Natural killer cell (primary cell): ENCODE results near the gene SHF. TPM values are rescaled to one million over a fixed set of nuclear protein-coding genes. Genes with fewer than 3 reads are reported as not detected.

Experiments used
- ATAC-seq, 3 donors: fragments of 150-1000 bp in 2 of 3; fragments of 200-7000 bp in 1 of 3; cut with Tn5 transposase; 1 replicate in 1 of 3; 2 replicates in 2 of 3; pipeline ENCODE4 v1.10.0; 2021; ENCODE audit warnings: mild to moderate bottlenecking in 2 of 3, moderate library complexity in 2 of 3
- DNase-seq, 2 donors: peaks; one replicate each; pipeline versions ENCODE4 v3.0.0 to v3.0.0-alpha.2; 2013 to 2021; ENCODE audit warnings: mixed read lengths in 1 of 2
- H3K27ac ChIP-seq: one replicate; pipeline ENCODE4 v1.5.1; 2013; ENCODE audit warnings: mild to moderate bottlenecking, low read length
- H3K27me3 ChIP-seq: one replicate; pipeline ENCODE4 v1.6.1; 2013; ENCODE audit warnings: low read length; ENCODE audit not compliant: control insufficient read depth, insufficient read depth
- H3K36me3 ChIP-seq: one replicate; pipeline ENCODE4 v1.6.1; 2013; ENCODE audit warnings: low read length; ENCODE audit not compliant: control insufficient read depth, insufficient read depth
- H3K4me1 ChIP-seq: one replicate; pipeline ENCODE4 v1.6.1; 2013; ENCODE audit warnings: low read length; ENCODE audit not compliant: control insufficient read depth, insufficient read depth
- H3K4me3 ChIP-seq: one replicate; pipeline ENCODE4 v1.5.1; 2013; ENCODE audit warnings: low read length
- H3K9me3 ChIP-seq: one replicate; pipeline ENCODE4 v1.6.1; 2013; ENCODE audit warnings: low read length; ENCODE audit not compliant: control insufficient read depth, insufficient read depth
- H3K27ac Mint-ChIP-seq, 2 donors: one replicate each; pipeline ENCODE4 v1.8.0; 2022; ENCODE audit warnings: mild to moderate bottlenecking in 2 of 2, mixed read lengths in 2 of 2, moderate library complexity in 1 of 2
- H3K27me3 Mint-ChIP-seq, 2 donors: one replicate each; pipeline ENCODE4 v1.8.0; 2022; ENCODE audit warnings: low read depth in 2 of 2, mixed read lengths in 2 of 2
- H3K36me3 Mint-ChIP-seq: one replicate; pipeline ENCODE4 v1.8.0; 2022; ENCODE audit warnings: mixed read lengths
- H3K4me1 Mint-ChIP-seq, 2 donors: one replicate each; pipeline ENCODE4 v1.8.0; 2022; ENCODE audit warnings: mixed read lengths in 2 of 2
- H3K4me3 Mint-ChIP-seq: one replicate; pipeline ENCODE4 v1.8.0; 2022; ENCODE audit warnings: mild to moderate bottlenecking, moderate library complexity, mixed read lengths
- H3K9me3 Mint-ChIP-seq, 2 donors: one replicate each; pipeline ENCODE4 v1.8.0; 2022; ENCODE audit warnings: mixed read lengths in 2 of 2
- CTCF ChIP-seq: fragments of 200-600 bp; IDR thresholded peaks from one replicate; pipeline ENCODE4 v1.8.0; 2022; ENCODE audit warnings: antibody characterized with exemption
- whole genome bisulfite sequencing: methylation state at CpG from one replicate; pipeline ENCODE4 v1.1.7; 2013; ENCODE audit warnings: missing lambda C conversion rate; ENCODE audit not compliant: insufficient coverage; 5-methylcytosine and 5-hydroxymethylcytosine counted together
- intact Hi-C: fragments of 100-400 bp; cut with micrococcal nuclease; formaldehyde crosslinking; loops from one replicate; pipeline ENCODE4 v1.14.2; 2022
- total RNA-seq, 4 donors: library from RNA; stranded (reverse); fragments of 120-200 nt in 1 of 4; gene quantifications; one replicate each; pipeline versions ENCODE4 v1.2.3 to v1.2.4, GENCODE V29; 2013 to 2022

SHF gene
- total RNA-seq, 3 donors from 2014 or later (not counting 1 experiment from before 2014, with no cell fraction given): 0.94 to 2.4 (median 1.7) TPM

DNA sequence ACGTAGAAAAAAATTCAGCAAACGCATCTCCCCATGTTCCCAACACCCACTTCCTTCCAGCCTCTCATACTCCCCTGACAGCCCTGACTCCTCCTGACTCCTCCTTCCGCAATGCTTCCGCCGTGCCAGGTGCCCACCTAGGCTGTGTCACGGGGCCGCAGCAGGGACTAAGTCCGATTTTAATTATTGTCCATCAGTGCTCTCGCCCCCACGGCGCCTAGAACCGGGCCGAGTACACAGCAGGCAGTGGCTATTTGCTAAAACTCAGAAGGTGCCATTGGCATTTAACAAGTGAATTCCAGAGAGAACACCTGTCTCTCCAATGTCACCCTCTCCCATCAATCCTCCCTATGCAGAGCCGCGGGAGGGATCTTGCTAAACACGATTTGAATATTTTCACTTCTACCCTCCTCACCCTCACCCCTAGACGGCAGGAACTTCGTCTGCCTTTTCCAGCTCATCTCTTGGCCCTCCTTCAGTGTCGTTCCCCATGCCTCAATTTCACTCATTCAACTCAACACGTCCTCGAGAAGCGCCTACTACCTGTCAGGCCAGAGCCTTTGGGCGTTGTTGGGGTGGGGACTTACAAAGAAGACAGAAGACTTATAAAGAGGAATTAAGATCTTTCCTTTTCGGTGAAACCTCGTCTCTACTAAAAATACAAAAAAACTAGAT lies 11.5 kb upstream of the SHF start:
- Mint-ChIP-seq H3K9me3 (no peaks in the 10 kb centered on the region), H3K36me3 (no peaks in the 10 kb centered on the region), H3K4me1 (peaks cover 4 to 5% of the 10 kb centered on the region in 2 donors), H3K4me3 (no peak overlapping the region), H3K27me3 (no peaks in the 10 kb centered on the region), H3K27ac (no peak overlapping the region)
- ATAC-seq (no peak), DNase-seq (peak in 1 of 2 donors; percentile 68)
- intact Hi-C loops: loop anchor here (2.0 kb wide), 1 partner anchor 772 kb away; the partner anchor contains the start of gene CTDSPL2
- Histone ChIP-seq H3K36me3 (no peaks in the 10 kb centered on the region), H3K27me3 (no peaks in the 10 kb centered on the region), H3K4me1 (peaks cover 20% of the 10 kb centered on the region), H3K4me3 (peak overlapping the region; percentile 72), H3K9me3 (no peaks in the 10 kb centered on the region), H3K27ac (peak overlapping the region; percentile 90)
- TF ChIP-seq CTCF: no peak
- under 1% methylated on average over 19 of the region's 25 CpGs for WGBS

- Mint-ChIP-seq H3K4me3 (no peak overlapping the region), H3K36me3 (no peaks in the 10 kb centered on the region), H3K9me3 (no peaks in the 10 kb centered on the region), H3K4me1 (peaks cover 4 to 5% of the 10 kb centered on the region in 2 donors), H3K27ac (no peak overlapping the region), H3K27me3 (no peaks in the 10 kb centered on the region)
- peaks cover 20% of the 10 kb centered on the region for H3K4me1 ChIP-seq
- intact Hi-C loops: loop anchor here (1.0 to 2.0 kb wide), 2 partner anchors 31 to 772 kb away; partner anchors contain the start of gene CTDSPL2
- ATAC-seq (peak; percentile 61 to 84 (median 69)), DNase-seq (peak; percentile 97 to 99)
- WGBS: under 1% methylated on average over 41 of the region's 42 CpGs
- TF ChIP-seq CTCF: peak; percentile 62
- peak overlapping the region; percentile 90 for H3K27ac ChIP-seq
- H3K9me3 ChIP-seq: no peaks in the 10 kb centered on the region
- H3K4me3 ChIP-seq: peak overlapping the region; percentile 72
- no peaks in the 10 kb centered on the region for H3K36me3 ChIP-seq
- no peaks in the 10 kb centered on the region for H3K27me3 ChIP-seq
Measured at GRCh38 chr15:45198337-45199135, 10.8 kb upstream of the SHF start.

DNA sequence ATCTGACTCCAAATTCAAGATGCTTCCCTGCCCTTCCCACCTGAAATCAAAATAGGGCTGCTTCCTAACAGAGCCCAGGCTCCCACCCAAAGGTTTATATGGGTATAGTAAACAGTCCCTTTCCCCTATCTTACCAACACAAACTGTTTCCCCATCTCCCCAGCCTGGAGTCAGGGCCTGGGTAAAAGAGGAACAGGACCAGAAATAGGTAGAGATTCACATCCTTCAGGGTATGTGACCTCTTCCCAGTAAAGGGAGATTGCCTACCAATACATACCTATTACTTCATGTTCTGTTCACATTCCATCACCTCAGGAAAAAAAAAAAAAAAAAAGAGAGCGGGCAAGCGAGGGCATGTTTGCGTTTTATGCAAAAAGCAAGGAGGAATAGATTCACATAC lies 9.7 kb upstream of the SHF start:
- H3K4me3 Mint-ChIP-seq: peak overlapping the region; percentile 77
- H3K36me3 Mint-ChIP-seq: no peaks in the 10 kb centered on the region
- H3K9me3 Mint-ChIP-seq: no peaks in the 10 kb centered on the region
- Histone ChIP-seq H3K9me3 (no peaks in the 10 kb centered on the region), H3K27ac (no peak overlapping the region), H3K4me3 (no peak overlapping the region), H3K4me1 (peaks cover 20% of the 10 kb centered on the region), H3K36me3 (no peaks in the 10 kb centered on the region), H3K27me3 (no peaks in the 10 kb centered on the region)
- H3K27me3 Mint-ChIP-seq: peaks cover 0 to 4% of the 10 kb centered on the region in 2 donors
- H3K4me1 Mint-ChIP-seq: peaks cover 4 to 5% of the 10 kb centered on the region in 2 donors
- peak in 1 of 2 donors; percentile 13 for DNase-seq
- no peak overlapping the region for H3K27ac Mint-ChIP-seq
- intact Hi-C loops: no loop called here
- TF ChIP-seq CTCF: no peak
- WGBS: 20% methylated on average over 1 of the region's 3 CpGs
- no peak for ATAC-seq
